Esophagus mucosa (tissue), 1 donor: Measurements from ENCODE around the gene MPV17. TPM values are rescaled to one million over a fixed set of nuclear protein-coding genes. Genes with fewer than 3 reads are reported as not detected.
"Not testable (repeated sequence)": the region's sequence is repeated elsewhere in the genome, so short reads cannot be mapped to it uniquely, and the experiment has no call there.

ENCODE experiments used
- ATAC-seq: fragments of 200-7000 bp; cut with Tn5 transposase; one replicate; pipeline ENCODE4 v1.9.1; 2020
- total RNA-seq: library from RNA; stranded (reverse); gene quantifications from one replicate; pipeline ENCODE4 v1.2.4, GENCODE V29; 2023
- donor health status: DM: yes; HTN: yes; CAD: no.

Gene MPV17
- total RNA-seq, 1 donor from 2014 or later, result 42.7 TPM

- no peak for ATAC-seq
Measured at GRCh38 chr2:27297195-27297594, 25.7 kb downstream of the MPV17 start.

GRCh38 chr2:27296481-27296880, 26.4 kb downstream of the MPV17 start:
- no peak for ATAC-seq

GRCh38 chr2:27294928-27295327, 28.0 kb downstream of the MPV17 start:
- no peak for ATAC-seq

GRCh38 chr2:27291865-27292264, 31.0 kb downstream of the MPV17 start:
- peak; percentile 36 for ATAC-seq

GRCh38 chr2:27290549-27290948, 32.3 kb downstream of the MPV17 start:
- no peak for ATAC-seq

- no peak for ATAC-seq
Measured at GRCh38 chr2:27288610-27289009, 34.3 kb downstream of the MPV17 start.

GRCh38 chr2:27285481-27285880, 37.4 kb downstream of the MPV17 start:
- no peak for ATAC-seq

GRCh38 chr2:27284996-27285395, 37.9 kb downstream of the MPV17 start:
- ATAC-seq, result no peak

GRCh38 chr2:27282892-27283291, 40.0 kb downstream of the MPV17 start:
- peak; percentile 17 for ATAC-seq

- ATAC-seq, result peak; percentile 34
Measured at GRCh38 chr2:27281855-27282559, 40.9 kb downstream of the MPV17 start, which contains the start of gene TRIM54. TSS of gene TRIM54 (plus strand) at chr2:27282429. CDS start at chr2:27282732, 303 bp downstream.

GRCh38 chr2:27281442-27281841, 41.5 kb downstream of the MPV17 start:
- ATAC-seq, result no peak

- ATAC-seq, result no peak
Measured at GRCh38 chr2:27280826-27281225, 42.1 kb downstream of the MPV17 start.

- no peak for ATAC-seq
Measured at GRCh38 chr2:27278010-27278409, 44.9 kb downstream of the MPV17 start.

GRCh38 chr2:27275211-27276150, 47.4 kb downstream of the MPV17 start, which contains the start of gene DNAJC5G:
TSS of gene DNAJC5G (plus strand) at chr2:27275433. CDS start at chr2:27276729, 1,296 bp downstream.
- ATAC-seq, result no peak

GRCh38 chr2:27272537-27273522, 50.1 kb downstream of the MPV17 start:
- ATAC-seq, result not testable (repeated sequence)

- ATAC-seq, result no peak
Measured at GRCh38 chr2:27271631-27272340, 51.1 kb downstream of the MPV17 start.

- ATAC-seq, result no peak
Measured at GRCh38 chr2:27270670-27271069, 52.2 kb downstream of the MPV17 start.

GRCh38 chr2:27270131-27270530, 52.8 kb downstream of the MPV17 start:
- ATAC-seq, result no peak

GRCh38 chr2:27268296-27268695, 54.6 kb downstream of the MPV17 start:
- not testable (repeated sequence) for ATAC-seq

GRCh38 chr2:27265536-27265870, 57.4 kb downstream of the MPV17 start:
- no peak for ATAC-seq

GRCh38 chr2:27264753-27265535, 58.0 kb downstream of the MPV17 start:
- ATAC-seq, result peak; percentile 10
